HG03565 (cell line): ENCODE results near the gene TMEM167A.
"Not testable (repeated sequence)": the region's sequence is repeated elsewhere in the genome, so short reads cannot be mapped to it uniquely, and the experiment has no call there.

Experiments used
- ATAC-seq: cut with Tn5 transposase; IDR thresholded peaks from one replicate; pipeline ENCODE4 v1.9.1; 2021; ENCODE audit warnings: mild to moderate bottlenecking, moderate library complexity; ENCODE audit not compliant: unreplicated experiment

The TMEM167A gene

GRCh38 chr5:83092619-83093018 is 15.4 kb upstream of the TMEM167A start:
- no peak for ATAC-seq

DNA sequence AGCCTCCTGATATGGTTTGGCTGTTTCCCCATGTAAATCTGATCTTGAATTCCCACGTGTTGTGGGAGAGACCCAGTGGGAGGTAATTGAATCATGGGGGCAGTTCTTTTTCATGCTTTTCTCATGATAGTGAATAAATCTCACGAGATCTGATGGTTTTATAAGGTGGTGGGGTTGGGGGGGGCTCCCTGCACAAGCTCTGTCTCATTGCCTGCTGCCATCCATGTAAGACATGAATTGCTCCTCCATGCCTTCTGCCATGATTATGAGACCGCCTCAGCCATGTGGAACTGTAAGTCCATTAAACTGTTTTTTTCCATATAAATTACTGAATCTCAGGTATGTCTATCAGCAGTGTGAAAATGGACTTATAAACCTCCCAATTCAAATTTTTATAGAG is 13.0 kb upstream of the TMEM167A start:
- no peak for ATAC-seq

- ATAC-seq, result no peak
Measured at GRCh38 chr5:83085106-83085505, 7.9 kb upstream of the TMEM167A start.

DNA sequence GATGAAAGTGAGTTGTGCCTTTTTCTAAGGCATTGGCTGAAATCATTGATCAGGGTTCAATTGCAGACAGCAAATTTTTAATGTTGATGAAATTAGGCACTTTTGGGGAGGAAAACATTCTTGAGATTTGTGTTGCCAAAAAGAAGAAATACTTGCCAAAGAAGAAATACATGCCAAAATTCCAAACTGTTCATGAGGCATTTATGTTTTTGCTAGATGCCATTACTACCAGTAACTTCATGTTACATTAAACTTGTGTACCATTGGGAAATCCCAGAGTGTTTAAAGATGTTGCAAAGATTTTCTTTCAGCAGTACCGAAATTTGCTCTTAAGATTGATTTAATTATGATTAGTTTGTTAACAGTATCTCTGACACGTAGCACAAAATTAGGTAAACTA is 7.1 kb upstream of the TMEM167A start:
- no peak for ATAC-seq

DNA sequence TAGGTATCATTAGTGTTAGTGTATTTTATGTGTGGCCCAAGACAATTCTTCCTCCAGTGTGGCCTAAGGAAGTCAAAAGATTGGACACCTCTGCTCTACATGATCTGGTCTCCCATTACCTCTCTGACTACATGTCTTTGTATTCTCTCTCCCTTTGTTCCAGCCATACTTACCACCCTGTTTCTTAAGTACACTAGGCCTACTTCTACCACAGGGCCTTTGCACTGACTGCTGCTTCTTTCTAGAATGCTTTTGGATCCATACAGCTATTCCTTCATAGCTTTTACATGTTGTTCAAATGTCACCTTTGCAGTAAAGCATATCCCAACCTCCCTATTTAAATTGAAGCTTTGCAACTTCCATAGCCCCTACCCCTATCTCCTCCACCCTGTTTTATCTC is 5.6 kb upstream of the TMEM167A start:
- ATAC-seq, result no peak

- no peak for ATAC-seq
Measured at GRCh38 chr5:83077662-83078261, 568 bp upstream of the TMEM167A start.

GRCh38 chr5:83072966-83073365 is 4.2 kb downstream of the TMEM167A start:
- ATAC-seq, result no peak

GRCh38 chr5:83071286-83072051 is 5.7 kb downstream of the TMEM167A start:
- no peak for ATAC-seq

- ATAC-seq, result no peak
Measured at GRCh38 chr5:83069096-83069799, 7.9 kb downstream of the TMEM167A start.

DNA sequence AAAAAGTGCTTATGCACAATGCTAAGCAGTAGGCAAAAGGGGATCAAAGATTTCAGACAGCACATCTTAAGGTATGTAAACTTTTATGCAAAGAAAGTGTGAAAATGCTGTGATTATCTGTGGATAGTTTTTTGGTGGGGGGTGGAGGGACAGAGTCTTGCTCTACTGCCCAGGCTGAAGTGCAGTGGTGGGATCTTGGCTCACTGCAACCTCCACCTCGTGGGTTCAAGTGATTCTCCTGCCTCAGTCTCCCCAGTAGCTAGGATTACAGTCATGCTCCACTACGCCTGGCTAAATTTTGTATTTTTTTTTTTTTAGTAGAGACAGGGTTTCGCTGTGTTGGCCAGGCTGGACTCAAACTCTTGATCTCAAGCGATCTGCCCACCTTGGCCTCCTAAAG is 9.8 kb downstream of the TMEM167A start:
- not testable (repeated sequence) for ATAC-seq

DNA sequence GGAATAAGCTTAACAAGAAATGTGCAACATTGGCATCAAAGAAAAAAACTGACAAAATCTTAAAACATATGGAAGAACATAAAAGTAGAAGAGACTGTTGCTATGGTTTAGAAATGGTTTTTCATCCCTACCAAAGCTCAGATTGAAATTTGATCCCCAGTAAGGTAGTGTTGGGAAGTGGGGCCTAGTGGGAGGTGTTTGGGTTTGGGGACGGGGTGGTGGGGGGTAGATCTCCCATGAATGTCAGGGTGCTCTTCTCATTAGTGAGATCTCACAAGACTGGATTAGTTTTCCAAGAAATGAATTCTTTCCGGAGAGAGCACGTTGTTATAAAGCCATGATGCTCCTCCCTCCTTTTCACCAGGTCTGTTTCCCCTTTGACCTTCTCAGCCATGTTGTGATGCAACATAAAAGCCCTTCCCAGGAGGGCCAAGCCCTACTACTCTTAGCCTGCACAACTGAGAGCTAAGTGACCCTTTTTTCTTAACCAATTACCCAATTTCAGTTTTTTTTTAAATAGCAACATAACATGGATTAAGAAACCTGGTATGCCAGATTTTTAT is 10.6 kb downstream of the TMEM167A start:
- no peak for ATAC-seq

- ATAC-seq, result no peak
Measured at GRCh38 chr5:83059341-83059740, 17.9 kb downstream of the TMEM167A start.

- ATAC-seq, result no peak
Measured at GRCh38 chr5:83058726-83059125, 18.5 kb downstream of the TMEM167A start.

GRCh38 chr5:83055166-83055565 is 22.0 kb downstream of the TMEM167A start:
- ATAC-seq, result no peak

- ATAC-seq, result no peak
Measured at GRCh38 chr5:83050723-83051340, 26.4 kb downstream of the TMEM167A start.

DNA sequence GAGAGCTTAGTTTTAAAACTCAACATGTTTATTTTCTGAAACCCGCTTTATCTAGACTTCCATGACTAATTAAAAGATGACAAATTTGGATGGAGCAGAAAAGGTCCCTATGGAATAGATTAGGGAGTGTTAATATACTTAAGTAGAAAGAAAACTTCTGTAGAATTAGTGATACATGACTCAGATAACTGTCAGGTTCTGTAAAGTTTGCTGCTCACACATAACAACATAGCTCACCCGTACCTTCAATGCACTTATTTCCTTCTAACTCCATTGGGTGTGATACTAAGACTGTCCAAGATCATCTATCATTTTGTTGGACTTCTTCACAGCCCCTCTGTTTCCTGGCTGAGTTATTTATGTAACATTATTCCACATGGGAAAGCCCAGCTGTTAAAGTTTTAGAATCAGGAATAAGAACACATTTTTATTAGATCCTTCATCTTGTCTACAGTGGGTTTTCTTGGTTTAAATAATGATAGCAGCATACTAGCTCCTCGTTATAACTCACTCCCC is 27.8 kb downstream of the TMEM167A start:
- ATAC-seq, result no peak

DNA sequence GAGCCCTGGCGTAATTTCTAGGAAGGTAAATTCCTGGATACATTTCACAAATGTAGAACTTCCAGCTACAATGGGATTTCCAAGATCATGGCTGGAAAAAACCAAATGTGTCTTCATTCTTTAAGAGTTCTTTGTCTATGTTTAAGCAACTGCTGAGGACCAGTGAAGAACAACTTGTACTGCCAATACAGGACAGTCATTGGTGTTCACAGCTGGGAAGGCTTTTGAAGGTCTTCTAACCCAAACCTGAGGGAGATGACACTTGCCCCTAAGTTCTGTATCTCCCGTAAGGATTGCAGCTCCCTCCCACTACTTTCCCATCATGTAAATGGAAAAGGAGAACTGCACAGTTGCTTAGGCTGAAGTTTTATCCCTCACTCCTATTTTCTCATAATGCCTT is 28.4 kb downstream of the TMEM167A start:
- no peak for ATAC-seq

DNA sequence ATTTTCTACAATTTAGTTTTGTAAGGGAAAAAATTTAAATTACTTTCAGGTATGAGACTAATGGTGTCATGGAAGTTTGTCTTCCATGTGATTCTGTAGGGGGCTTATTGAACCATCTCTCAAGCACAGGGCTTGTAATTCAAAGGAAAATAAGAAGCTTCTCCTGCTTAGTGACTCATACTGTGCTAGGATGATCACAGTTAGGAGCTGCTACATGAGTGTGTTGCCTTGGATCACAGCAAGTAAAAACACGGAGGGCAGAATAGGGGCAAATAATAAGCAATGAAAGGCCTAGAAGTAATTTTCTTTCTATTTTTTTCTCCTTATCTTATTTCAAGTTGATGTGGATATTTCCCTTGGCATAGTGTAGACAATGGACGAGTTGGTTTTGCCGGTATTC is 28.9 kb downstream of the TMEM167A start:
- no peak for ATAC-seq

GRCh38 chr5:83044926-83045325 is 32.3 kb downstream of the TMEM167A start:
- ATAC-seq, result no peak

DNA sequence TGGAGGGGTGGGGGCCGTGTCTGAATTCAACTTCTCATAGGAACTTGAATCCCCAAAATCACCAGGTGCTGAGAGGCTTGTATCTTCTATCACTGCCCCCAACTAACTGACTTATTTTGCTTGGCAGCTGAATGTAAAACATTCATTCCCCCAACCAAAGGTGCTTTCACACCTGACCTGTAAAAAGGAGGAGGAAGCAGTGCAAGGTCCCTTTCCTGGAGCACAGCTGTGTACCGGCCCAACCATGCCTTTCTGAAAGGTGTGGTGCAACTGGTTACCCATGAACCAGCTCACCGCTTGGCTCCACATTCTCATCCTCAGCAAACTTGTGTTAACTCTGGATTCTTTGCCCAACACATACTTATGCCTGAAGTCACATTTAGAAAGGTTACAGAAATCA is 34.7 kb downstream of the TMEM167A start:
- no peak for ATAC-seq

DNA sequence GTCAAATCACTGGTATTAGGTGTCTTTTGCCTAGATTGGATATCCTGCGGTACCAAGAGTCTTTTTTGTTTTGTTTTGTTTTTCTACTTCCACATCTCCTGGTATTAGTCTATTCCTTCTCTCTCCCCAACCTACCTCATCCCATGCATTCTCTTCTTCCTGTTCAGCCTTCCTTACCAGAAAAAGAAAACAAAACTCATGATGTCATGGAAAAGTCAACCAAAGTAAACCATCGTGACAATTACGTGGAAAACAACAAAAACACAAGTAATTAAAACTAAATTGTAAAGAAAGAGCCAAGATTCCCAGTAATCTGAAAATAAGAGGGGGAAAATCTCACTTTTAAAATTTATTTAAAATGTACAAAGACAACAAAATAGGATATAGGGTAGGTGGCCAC is 38.3 kb downstream of the TMEM167A start:
- ATAC-seq, result no peak
